ENCODE data around the gene NPAS2. TPM values are rescaled to one million over a fixed set of nuclear protein-coding genes. Genes with fewer than 3 reads are reported as not detected.

Gene NPAS2
- polyA plus RNA-seq, 1 of the 3 experiments (the other 2 are of a cell fraction), result 58.5 TPM

DNA sequence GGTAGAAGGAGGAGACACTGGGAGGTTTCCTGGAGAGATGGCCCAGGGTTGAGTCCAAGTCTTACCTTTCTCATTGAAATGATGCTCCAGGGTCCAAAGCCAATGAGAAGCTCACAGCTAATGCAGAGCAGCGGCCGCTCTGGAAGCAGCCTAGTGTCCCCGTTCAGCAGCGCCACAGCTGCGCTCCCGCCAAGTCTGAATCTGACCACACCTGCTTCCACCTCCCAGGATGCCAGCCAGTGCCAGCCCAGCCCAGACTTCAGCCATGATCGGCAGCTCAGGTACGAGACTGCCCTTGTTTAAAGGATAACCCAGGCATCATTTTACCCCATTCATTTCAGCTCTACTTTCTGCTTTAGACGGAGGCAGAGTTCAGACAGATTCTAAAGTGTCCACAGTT, 170.2 kb downstream of the NPAS2 start:
- ChIA-PET POLR2A (no interaction called here), CTCF (interaction anchor here (6.6 kb wide), 1 partner anchor 382 kb away, joined by 118 read pairs; no protein-coding TSS in a partner anchor)
- 96% methylated on average over 9 of the region's 9 CpGs for WGBS (ENCODE audit: low lambda C conversion rate)
- H3K27me3 ChIP-seq (ENCODE audit: insufficient read depth), result no peaks in the 10 kb centered on the region
- no peaks in the 10 kb centered on the region; a peak in 1 of 4 replicates for H3K4me1 ChIP-seq (ENCODE audit: control insufficient read depth in 1 of 2, insufficient read depth in 2 of 2, low read depth in 1 of 2, low read length in 1 of 2)
- no peak for DNase-seq
- no peak overlapping the region for H3K9ac ChIP-seq
- H3K9me2 ChIP-seq, result no peaks in the 10 kb centered on the region
- H3K4me2 ChIP-seq, result no peak overlapping the region
- no peaks in the 10 kb centered on the region for H3F3A ChIP-seq (replicated peaks; ENCODE audit: insufficient read depth)
- H3K36me3 ChIP-seq (replicated peaks in 1 of 2; ENCODE audit: control insufficient read depth in 1 of 2, insufficient read depth in 2 of 2, low read length in 1 of 2), result peaks cover 7 to 60% of the 10 kb centered on the region in 2 experiments
- H3K79me2 ChIP-seq (ENCODE audit: insufficient read depth), result no peaks in the 10 kb centered on the region
- H3K4me3 ChIP-seq (ENCODE audit: low read depth in 2 of 2, low read length in 1 of 2), result no peak overlapping the region
- no peak for TF ChIP-seq SMC3 (IDR thresholded peaks at IDR 0.05; ENCODE audit: low read depth, low read length)
- TF ChIP-seq, protein P1, sequence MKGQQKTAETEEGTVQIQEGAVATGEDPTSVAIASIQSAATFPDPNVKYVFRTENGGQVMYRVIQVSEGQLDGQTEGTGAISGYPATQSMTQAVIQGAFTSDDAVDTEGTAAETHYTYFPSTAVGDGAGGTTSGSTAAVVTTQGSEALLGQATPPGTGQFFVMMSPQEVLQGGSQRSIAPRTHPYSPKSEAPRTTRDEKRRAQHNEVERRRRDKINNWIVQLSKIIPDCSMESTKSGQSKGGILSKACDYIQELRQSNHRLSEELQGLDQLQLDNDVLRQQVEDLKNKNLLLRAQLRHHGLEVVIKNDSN (IDR thresholded peaks at IDR 0.05; ENCODE audit: borderline replicate concordance, low read depth), result no peak
- no peak for TF ChIP-seq JUND (IDR thresholded peaks at IDR 0.05)
- TF ChIP-seq, protein P2, sequence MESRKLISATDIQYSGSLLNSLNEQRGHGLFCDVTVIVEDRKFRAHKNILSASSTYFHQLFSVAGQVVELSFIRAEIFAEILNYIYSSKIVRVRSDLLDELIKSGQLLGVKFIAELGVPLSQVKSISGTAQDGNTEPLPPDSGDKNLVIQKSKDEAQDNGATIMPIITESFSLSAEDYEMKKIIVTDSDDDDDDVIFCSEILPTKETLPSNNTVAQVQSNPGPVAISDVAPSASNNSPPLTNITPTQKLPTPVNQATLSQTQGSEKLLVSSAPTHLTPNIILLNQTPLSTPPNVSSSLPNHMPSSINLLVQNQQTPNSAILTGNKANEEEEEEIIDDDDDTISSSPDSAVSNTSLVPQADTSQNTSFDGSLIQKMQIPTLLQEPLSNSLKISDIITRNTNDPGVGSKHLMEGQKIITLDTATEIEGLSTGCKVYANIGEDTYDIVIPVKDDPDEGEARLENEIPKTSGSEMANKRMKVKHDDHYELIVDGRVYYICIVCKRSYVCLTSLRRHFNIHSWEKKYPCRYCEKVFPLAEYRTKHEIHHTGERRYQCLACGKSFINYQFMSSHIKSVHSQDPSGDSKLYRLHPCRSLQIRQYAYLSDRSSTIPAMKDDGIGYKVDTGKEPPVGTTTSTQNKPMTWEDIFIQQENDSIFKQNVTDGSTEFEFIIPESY (IDR thresholded peaks at IDR 0.05; ENCODE audit: borderline replicate concordance, low read depth), result no peak
- no peak overlapping the region for H2AFZ ChIP-seq (ENCODE audit: low read depth)
- H3K9me3 ChIP-seq, result no peaks in the 10 kb centered on the region
- H4K20me1 ChIP-seq (ENCODE audit: insufficient read depth), result no peaks in the 10 kb centered on the region
- no peak overlapping the region for H3K27ac ChIP-seq (ENCODE audit: low read depth in 2 of 2, low read length in 1 of 2)

DNA sequence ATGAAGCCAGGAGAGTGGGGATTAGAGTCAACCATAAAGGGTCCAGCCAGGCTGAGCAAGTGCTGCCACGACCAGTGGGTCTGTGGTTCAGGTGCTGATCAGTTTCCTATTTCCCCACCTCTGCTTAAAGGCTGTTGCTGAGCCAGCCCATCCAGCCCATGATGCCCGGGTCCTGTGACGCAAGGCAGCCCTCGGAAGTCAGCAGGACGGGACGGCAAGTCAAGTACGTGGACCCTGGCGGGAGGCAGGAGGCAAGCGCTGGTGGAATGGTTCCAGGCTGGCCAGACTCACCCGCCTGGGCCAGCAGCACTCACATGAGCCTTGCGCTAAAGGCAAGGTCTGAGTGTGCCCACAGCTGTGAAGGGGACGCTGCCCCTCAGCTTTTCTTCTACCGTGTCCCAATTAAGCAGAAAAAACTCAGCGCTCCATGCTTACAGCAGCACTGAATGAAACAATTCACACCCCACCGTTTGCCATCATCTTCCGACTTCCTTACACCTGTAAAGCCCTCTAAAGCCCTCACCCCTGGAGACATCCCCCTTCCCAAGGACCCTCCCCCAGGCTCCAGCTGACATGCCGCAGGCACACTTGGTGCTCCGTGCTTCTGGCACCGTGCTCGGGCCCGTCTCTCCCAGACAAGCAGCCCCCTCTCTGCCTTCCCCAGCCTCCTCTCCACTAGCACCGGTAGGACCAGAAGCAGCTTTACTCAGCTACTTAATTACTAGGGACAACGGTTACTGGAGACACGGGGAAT, 170.9 kb downstream of the NPAS2 start:
- no peak overlapping the region for H3K4me2 ChIP-seq
- CTCF ChIA-PET, result interaction anchor here (6.6 kb wide), 1 partner anchor 382 kb away, joined by 118 read pairs; no protein-coding TSS in a partner anchor

More for the DNA sequence above, 170.9 kb downstream of the NPAS2 start:
- no peak overlapping the region for H3K4me3 ChIP-seq (ENCODE audit: low read depth in 2 of 2, low read length in 1 of 2)
- no peaks in the 10 kb centered on the region for H3F3A ChIP-seq (replicated peaks; ENCODE audit: insufficient read depth)
- no peaks in the 10 kb centered on the region for H4K20me1 ChIP-seq (ENCODE audit: insufficient read depth)
- 84% methylated on average over 14 of the region's 24 CpGs for WGBS (ENCODE audit: low lambda C conversion rate)
- H3K9ac ChIP-seq, result no peak overlapping the region
- H3K27me3 ChIP-seq (ENCODE audit: insufficient read depth), result no peaks in the 10 kb centered on the region
- no peak for TF ChIP-seq SIN3A (IDR thresholded peaks at IDR 0.05; ENCODE audit: borderline replicate concordance, low read depth, low read length)
- TF ChIP-seq GABPA (IDR thresholded peaks at IDR 0.05; ENCODE audit: low read depth), result no peak
- no peak for TF ChIP-seq GATA2 (CRISPR knock-in tag; IDR thresholded peaks at IDR 0.05)
- TF ChIP-seq SMC3 (IDR thresholded peaks at IDR 0.05; ENCODE audit: low read depth, low read length), result no peak
- no peak for TF ChIP-seq FOXM1 (IDR thresholded peaks at IDR 0.05; ENCODE audit: low read depth)
- TF ChIP-seq MXI1 (IDR thresholded peaks at IDR 0.05; ENCODE audit: low read depth, low read length), result no peak
- TF ChIP-seq RXRA (IDR thresholded peaks at IDR 0.05; ENCODE audit: borderline replicate concordance, low read depth), result no peak
- no peak for TF ChIP-seq JUND (IDR thresholded peaks at IDR 0.05)
- TF ChIP-seq CHD2 (IDR thresholded peaks at IDR 0.05; ENCODE audit: low read length, partially characterized antibody), result no peak
- TF ChIP-seq, protein P3, sequence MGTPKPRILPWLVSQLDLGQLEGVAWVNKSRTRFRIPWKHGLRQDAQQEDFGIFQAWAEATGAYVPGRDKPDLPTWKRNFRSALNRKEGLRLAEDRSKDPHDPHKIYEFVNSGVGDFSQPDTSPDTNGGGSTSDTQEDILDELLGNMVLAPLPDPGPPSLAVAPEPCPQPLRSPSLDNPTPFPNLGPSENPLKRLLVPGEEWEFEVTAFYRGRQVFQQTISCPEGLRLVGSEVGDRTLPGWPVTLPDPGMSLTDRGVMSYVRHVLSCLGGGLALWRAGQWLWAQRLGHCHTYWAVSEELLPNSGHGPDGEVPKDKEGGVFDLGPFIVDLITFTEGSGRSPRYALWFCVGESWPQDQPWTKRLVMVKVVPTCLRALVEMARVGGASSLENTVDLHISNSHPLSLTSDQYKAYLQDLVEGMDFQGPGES (IDR thresholded peaks at IDR 0.05; ENCODE audit: low read depth, low read length), result no peak
- POLR2A ChIA-PET, result no interaction called here
- no peaks in the 10 kb centered on the region for H3K9me3 ChIP-seq
- DNase-seq, result no peak
- H3K36me3 ChIP-seq (replicated peaks in 1 of 2; ENCODE audit: control insufficient read depth in 1 of 2, insufficient read depth in 2 of 2, low read length in 1 of 2), result peaks cover 4 to 61% of the 10 kb centered on the region in 2 experiments
- H3K79me2 ChIP-seq (ENCODE audit: insufficient read depth), result no peaks in the 10 kb centered on the region
- H3K9me2 ChIP-seq, result no peaks in the 10 kb centered on the region
- no peak overlapping the region for H2AFZ ChIP-seq (ENCODE audit: low read depth)
- H3K27ac ChIP-seq (ENCODE audit: low read depth in 2 of 2, low read length in 1 of 2), result no peak overlapping the region
- no peaks in the 10 kb centered on the region; a peak in 1 of 4 replicates for H3K4me1 ChIP-seq (ENCODE audit: control insufficient read depth in 1 of 2, insufficient read depth in 2 of 2, low read depth in 1 of 2, low read length in 1 of 2)

All from SK-N-SH (cell line).